Activated B cell treated with CpG ODN at 0.5 μM for 24 hours (primary cell): ENCODE results near the gene MAP2K7. TPM values are rescaled to one million over a fixed set of nuclear protein-coding genes. Genes with fewer than 3 reads are reported as not detected.

ENCODE experiments used
- ATAC-seq: fragments of 200-7000 bp; cut with Tn5 transposase; one replicate; pipeline ENCODE4 v1.10.0; 2021; ENCODE audit warnings: low read depth, mild to moderate bottlenecking, moderate library complexity
- CTCF ChIA-PET: fragments of 350-600 bp; sonication (Branson Sonifier 250); formaldehyde crosslinking; loops from one replicate; lab custom pipeline; 2021; ENCODE audit warnings: antibody characterized with exemption; lab: Charles Lee
- POLR2A ChIA-PET: fragments of 350-600 bp; sonication (Branson Sonifier 250); formaldehyde crosslinking; loops from one replicate; lab custom pipeline; 2021; ENCODE audit warnings: antibody characterized with exemption; lab: Charles Lee
- DNase-seq: peaks from one replicate; pipeline ENCODE4 v3.0.0; 2022
- H3K27ac Mint-ChIP-seq: one replicate; pipeline ENCODE4 v1.8.0; 2020; ENCODE audit warnings: mixed read lengths
- H3K27me3 Mint-ChIP-seq: one replicate; pipeline ENCODE4 v1.8.0; 2021; ENCODE audit warnings: mixed read lengths
- H3K36me3 Mint-ChIP-seq: one replicate; pipeline ENCODE4 v1.8.0; 2021; ENCODE audit warnings: low read depth, mixed read lengths
- H3K4me1 Mint-ChIP-seq: one replicate; pipeline ENCODE4 v1.8.0; 2021; ENCODE audit warnings: mixed read lengths
- H3K4me3 Mint-ChIP-seq: one replicate; pipeline ENCODE4 v1.8.0; 2020; ENCODE audit warnings: mild to moderate bottlenecking, mixed read lengths
- H3K9me3 Mint-ChIP-seq: one replicate; pipeline ENCODE4 v1.8.0; 2020; ENCODE audit warnings: mixed read lengths
- CTCF ChIP-seq: fragments of 200-600 bp; IDR thresholded peaks from one replicate; pipeline ENCODE4 v1.8.0; 2022; ENCODE audit warnings: antibody characterized with exemption, mild to moderate bottlenecking
- intact Hi-C: fragments of 100-400 bp; cut with micrococcal nuclease; formaldehyde crosslinking; loops from one replicate; pipeline ENCODE4 v1.15.1; 2024
- total RNA-seq: library from RNA; stranded (reverse); gene quantifications from 2 replicates; pipeline ENCODE4 v1.2.3, GENCODE V29; 2022

Gene MAP2K7
- total RNA-seq, 1 donor from 2014 or later = 52.8 TPM

GRCh38 chr19:7904074-7905020, 670 bp downstream of the MAP2K7 start:
- H3K36me3 Mint-ChIP-seq = peaks cover 25% of the 10 kb centered on the region
- POLR2A ChIA-PET = interaction anchor here (0.8 to 1.6 kb wide), 8 partner anchors 10 to 805 kb away, joined by 3 to 30 read pairs (median 4); partner anchors contain the start of genes PET100, SNAPC2, TGFBR3L and TIMM44
- ATAC-seq (peak; percentile 58), DNase-seq (no peak)
- peak overlapping the region; percentile 89 for H3K4me3 Mint-ChIP-seq
- H3K27me3 Mint-ChIP-seq = no peaks in the 10 kb centered on the region
- intact Hi-C loops = no loop called here
- CTCF ChIA-PET = interaction anchor here (0.8 to 1.6 kb wide), 6 partner anchors 12 to 255 kb away, joined by 3 to 7 read pairs (median 4); partner anchors contain the start of gene SNAPC2
- peaks cover 33% of the 10 kb centered on the region for H3K4me1 Mint-ChIP-seq
- H3K27ac Mint-ChIP-seq = peak overlapping the region; percentile 83
- TF ChIP-seq CTCF = no peak
- no peaks in the 10 kb centered on the region for H3K9me3 Mint-ChIP-seq

GRCh38 chr19:7905268-7905667, 1.6 kb downstream of the MAP2K7 start:
- Mint-ChIP-seq H3K4me1 (peaks cover 33% of the 10 kb centered on the region), H3K4me3 (peak overlapping the region; percentile 85), H3K27ac (peak overlapping the region; percentile 83), H3K9me3 (no peaks in the 10 kb centered on the region), H3K27me3 (no peaks in the 10 kb centered on the region), H3K36me3 (peaks cover 29% of the 10 kb centered on the region)
- intact Hi-C loops = no loop called here
- no peak for TF ChIP-seq CTCF
- CTCF ChIA-PET = no interaction called here
- no peak for DNase-seq
- ATAC-seq = no peak
- POLR2A ChIA-PET = no interaction called here

GRCh38 chr19:7905859-7906258, 2.2 kb downstream of the MAP2K7 start:
- Mint-ChIP-seq H3K36me3 (peaks cover 35% of the 10 kb centered on the region), H3K27ac (peak overlapping the region; percentile 47), H3K27me3 (no peaks in the 10 kb centered on the region), H3K9me3 (no peaks in the 10 kb centered on the region), H3K4me1 (peaks cover 33% of the 10 kb centered on the region), H3K4me3 (peak overlapping the region; percentile 72)
- TF ChIP-seq CTCF = no peak
- CTCF ChIA-PET = no interaction called here
- intact Hi-C loops = no loop called here
- no peak for DNase-seq
- POLR2A ChIA-PET = no interaction called here
- no peak for ATAC-seq

GRCh38 chr19:7907122-7907521, 3.4 kb downstream of the MAP2K7 start:
- Mint-ChIP-seq H3K27ac (no peak overlapping the region), H3K4me1 (peaks cover 33% of the 10 kb centered on the region), H3K27me3 (no peaks in the 10 kb centered on the region), H3K4me3 (no peak overlapping the region), H3K9me3 (no peaks in the 10 kb centered on the region), H3K36me3 (peaks cover 47% of the 10 kb centered on the region)
- DNase-seq = no peak
- no peak for TF ChIP-seq CTCF
- ChIA-PET CTCF (no interaction called here), POLR2A (interaction anchor here (0.7 to 1.5 kb wide), 2 partner anchors 13 to 64 kb away, joined by 4 to 6 read pairs; partner anchors contain the start of gene SNAPC2)
- no peak for ATAC-seq
- intact Hi-C loops = no loop called here

GRCh38 chr19:7907544-7907943, 3.9 kb downstream of the MAP2K7 start:
- no peak for ATAC-seq
- peaks cover 31% of the 10 kb centered on the region for H3K4me1 Mint-ChIP-seq
- no peaks in the 10 kb centered on the region for H3K27me3 Mint-ChIP-seq
- DNase-seq = no peak
- no peak for TF ChIP-seq CTCF
- ChIA-PET CTCF (no interaction called here), POLR2A (interaction anchor here (0.7 to 1.5 kb wide), 3 partner anchors 10 to 839 kb away, joined by 4 to 7 read pairs (median 4); partner anchors contain the start of gene SNAPC2)
- peaks cover 48% of the 10 kb centered on the region for H3K36me3 Mint-ChIP-seq
- no peaks in the 10 kb centered on the region for H3K9me3 Mint-ChIP-seq
- no peak overlapping the region for H3K27ac Mint-ChIP-seq
- intact Hi-C loops = no loop called here
- H3K4me3 Mint-ChIP-seq = no peak overlapping the region
